ENCODE results near the gene ACSF3.

The ACSF3 gene

GRCh38 chr16:89093602-89094251, at the start of gene ACSF3:
ACSF3 (plus strand) TSS chr16:89093852; CDS start chr16:89100682, 6,830 bp downstream.
- peak; percentile 95 for DNase-seq (ENCODE audit: low spot score)

- DNase-seq (ENCODE audit: low spot score) = no peak
Observed at GRCh38 chr16:89044418-89045180, 49.1 kb upstream of the ACSF3 start.

- no peak for DNase-seq (ENCODE audit: low spot score)
Observed at GRCh38 chr16:89045181-89045815, 48.4 kb upstream of the ACSF3 start.

DNA sequence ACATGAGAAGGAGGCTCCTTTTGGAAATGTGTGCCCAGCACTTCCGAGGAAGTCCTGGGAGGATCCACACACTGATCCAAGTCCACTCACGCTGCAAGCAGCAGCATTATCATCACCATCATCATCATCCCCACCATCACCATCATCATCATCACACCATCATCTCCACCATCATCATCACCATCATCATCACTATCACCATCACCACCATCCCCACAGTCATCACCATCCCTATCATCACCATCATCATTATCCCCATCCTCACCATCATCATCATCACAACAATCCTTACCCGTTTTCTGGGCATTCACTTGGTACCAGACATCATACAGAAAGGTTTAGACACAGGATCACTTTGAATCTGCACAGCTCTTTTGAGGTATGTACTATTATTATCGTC, 47.8 kb upstream of the ACSF3 start:
- DNase-seq (ENCODE audit: low spot score) = no peak

- DNase-seq (ENCODE audit: low spot score) = no peak
Observed at GRCh38 chr16:89046491-89046890, 47.2 kb upstream of the ACSF3 start.

DNA sequence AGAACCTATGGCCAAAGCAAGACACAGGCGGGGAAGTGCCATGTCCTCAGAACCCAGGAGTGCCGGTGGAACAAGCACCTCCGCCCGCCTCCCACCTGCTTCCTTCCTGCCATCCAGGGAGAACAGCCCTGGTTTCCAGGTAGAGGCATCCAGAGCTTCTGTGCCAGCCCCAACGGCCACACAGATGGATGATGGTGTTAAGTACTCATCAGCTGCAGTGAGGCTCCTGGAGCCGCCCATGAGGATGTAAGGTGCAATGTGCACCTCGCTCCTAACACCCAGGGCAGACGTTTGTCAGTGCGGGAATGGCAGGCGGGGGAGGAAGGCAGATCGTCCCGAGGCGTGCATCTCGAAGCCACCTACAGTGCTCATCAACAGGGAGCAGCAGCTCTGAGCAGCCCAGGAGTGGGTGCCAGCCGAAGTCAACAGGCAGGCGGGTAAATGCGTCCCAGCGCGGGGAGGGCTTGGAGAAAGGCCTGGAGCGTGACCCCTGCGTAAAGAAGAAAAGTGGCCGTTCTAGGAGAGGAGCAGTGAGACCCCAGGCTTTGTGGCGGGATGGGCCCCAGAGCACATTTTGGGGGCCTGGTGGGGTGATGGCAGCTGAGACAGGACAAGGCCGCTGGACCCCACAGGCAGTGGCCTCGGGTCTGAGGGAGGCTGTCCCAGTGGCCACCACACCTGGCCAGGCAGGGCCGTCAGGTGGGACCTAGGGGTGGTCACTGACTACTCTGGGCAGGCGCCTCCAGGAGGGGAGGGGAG, 46.1 kb upstream of the ACSF3 start:
- DNase-seq (ENCODE audit: low spot score) = no peak

- no peak for DNase-seq (ENCODE audit: low spot score)
Observed at GRCh38 chr16:89048090-89048725, 45.4 kb upstream of the ACSF3 start.

- no peak for DNase-seq (ENCODE audit: low spot score)
Observed at GRCh38 chr16:89048871-89049422, 44.7 kb upstream of the ACSF3 start.

GRCh38 chr16:89049484-89050118, 44.1 kb upstream of the ACSF3 start:
- DNase-seq (ENCODE audit: low spot score) = no peak

GRCh38 chr16:89050119-89050867, 43.4 kb upstream of the ACSF3 start:
- no peak for DNase-seq (ENCODE audit: low spot score)

DNA sequence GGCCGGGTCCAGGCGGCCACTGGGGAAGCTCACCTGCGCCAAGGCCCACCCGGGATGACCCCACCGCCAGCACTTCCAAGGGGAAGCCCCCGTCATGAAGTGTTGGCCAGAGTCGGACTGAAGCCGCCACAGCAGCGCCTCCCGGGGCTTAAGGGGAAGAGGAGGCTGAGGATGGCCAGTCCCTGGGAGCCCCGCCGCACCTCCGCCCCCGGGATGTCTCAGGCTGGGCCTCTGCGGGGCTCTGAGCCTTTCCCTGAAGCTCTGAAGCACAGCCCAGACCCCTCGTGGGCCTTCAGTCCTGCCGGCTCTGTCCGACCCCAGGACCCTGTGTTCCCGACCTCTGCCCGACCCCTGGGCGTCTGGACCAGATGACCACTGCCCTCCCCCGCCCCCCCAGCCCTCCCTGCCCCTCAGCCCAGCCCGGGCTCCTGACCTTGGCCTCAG, 42.8 kb upstream of the ACSF3 start:
- DNase-seq (ENCODE audit: low spot score) = no peak

DNA sequence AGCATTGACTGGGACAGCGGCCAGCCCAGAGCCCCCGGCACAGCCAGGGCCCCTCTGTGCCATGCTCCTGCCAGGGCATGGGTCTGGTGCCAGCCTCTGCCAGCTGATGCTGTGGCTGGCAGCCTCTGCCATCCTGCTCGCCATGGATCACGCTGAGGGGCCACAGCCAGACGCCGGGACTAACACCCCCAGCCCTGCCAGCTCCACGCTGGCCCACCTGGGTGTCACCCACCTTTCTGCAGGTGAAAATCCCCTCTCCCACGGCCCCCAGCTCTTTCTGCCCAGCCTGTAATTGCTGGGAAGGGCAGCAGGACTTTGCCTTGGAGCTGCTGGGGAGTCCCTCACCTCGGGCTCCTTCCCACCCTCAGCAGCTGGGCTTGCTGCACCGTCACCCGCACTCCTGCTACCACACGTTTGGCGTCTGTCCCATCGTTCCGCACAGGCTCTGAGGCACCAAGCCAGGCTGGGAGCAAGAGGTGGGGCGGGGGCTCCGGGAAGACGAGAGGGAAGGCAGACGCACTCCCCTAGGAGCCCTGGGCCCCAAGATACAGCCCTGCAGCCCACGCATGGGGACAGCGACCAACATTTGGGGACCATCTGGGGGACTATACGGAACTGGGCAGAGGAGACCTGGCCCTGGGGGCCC, 42.0 kb upstream of the ACSF3 start:
- no peak for DNase-seq (ENCODE audit: low spot score)

DNA sequence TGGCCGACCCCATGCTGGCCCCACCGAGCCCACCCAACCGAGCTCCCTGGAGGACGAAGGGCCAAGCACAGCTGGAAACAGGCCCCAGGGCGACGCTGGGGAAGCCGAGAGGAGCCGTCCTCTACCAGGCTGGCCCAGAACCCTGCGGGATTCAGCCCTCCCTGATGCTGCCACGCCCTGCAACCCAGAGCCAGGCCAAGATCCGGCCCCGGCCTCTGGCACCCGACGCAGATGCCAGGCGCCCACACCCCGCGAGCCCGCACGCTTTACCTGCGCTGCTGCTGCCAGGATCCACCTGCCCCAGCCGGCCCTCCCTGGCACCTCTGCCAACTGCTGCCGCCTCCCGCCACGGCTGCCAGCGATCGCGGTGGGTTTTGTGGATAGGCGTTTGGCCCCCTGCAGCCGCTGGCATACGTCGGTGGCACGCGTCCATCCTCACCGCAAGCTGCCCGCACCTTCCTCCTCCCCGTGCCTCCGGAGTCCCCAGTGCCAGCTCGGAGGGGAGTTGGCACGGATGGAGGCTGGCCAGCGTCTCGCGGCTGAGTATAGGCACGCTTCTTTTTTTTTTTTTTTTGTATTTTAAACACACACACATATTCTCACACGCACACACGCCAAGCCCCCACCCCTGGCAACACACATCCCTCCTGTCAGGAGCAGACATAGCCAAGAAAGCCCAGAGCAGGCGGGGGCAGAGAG, 41.3 kb upstream of the ACSF3 start:
- DNase-seq (ENCODE audit: low spot score) = no peak

- no peak for DNase-seq (ENCODE audit: low spot score)
Observed at GRCh38 chr16:89052890-89053724, 40.5 kb upstream of the ACSF3 start.

DNA sequence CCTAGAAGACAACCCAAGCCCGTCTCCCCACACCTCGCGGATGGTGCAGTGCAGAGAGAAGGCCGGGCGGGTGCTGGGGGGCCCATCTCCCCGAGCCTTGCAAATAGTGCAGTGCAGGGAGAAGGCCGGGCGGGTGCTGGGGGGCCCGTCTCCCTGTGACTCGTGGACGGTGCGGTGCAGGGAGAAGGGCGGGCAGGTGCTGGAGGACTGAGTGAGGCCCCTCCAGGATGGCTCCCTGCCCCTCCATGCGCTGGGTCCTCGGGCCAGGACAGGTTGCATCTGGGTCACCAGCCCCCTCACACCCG, 40.0 kb upstream of the ACSF3 start:
- DNase-seq (ENCODE audit: low spot score) = no peak

GRCh38 chr16:89054261-89054661, 39.4 kb upstream of the ACSF3 start:
- no peak for DNase-seq (ENCODE audit: low spot score)

GRCh38 chr16:89054714-89055113, 38.9 kb upstream of the ACSF3 start:
- DNase-seq (ENCODE audit: low spot score) = no peak

GRCh38 chr16:89055313-89055712, 38.3 kb upstream of the ACSF3 start:
- no peak for DNase-seq (ENCODE audit: low spot score)
